Keratinocyte (primary cell): ENCODE data around the gene CLSTN2. TPM values are rescaled to one million over a fixed set of nuclear protein-coding genes. Genes with fewer than 3 reads are reported as not detected.

Source experiments
- DNase-seq: peaks from one replicate; pipeline ENCODE4 v3.0.0-alpha.2; 2011; ENCODE audit warnings: low read depth, missing footprints, low spot score
- FAIRE-seq: peaks from 2 replicates; lab custom pipeline; 2011; peaks lifted over from hg19 to GRCh38; lab: Jason Lieb, UNC
- H2AFZ ChIP-seq: 2 replicates; pipeline ENCODE4 v1.6.0; 2012; ENCODE audit warnings: low read length, control low read depth, inconsistent platforms; ENCODE audit not compliant: control insufficient read depth
- H3K27ac ChIP-seq: 2 replicates; pipeline ENCODE4 v1.5.1; 2011; ENCODE audit warnings: low read length; ENCODE audit not compliant: control insufficient read depth, insufficient read depth
- H3K27me3 ChIP-seq: 3 replicates; pipeline ENCODE4 v1.6.0; 2011; ENCODE audit warnings: low read length; ENCODE audit not compliant: control insufficient read depth, insufficient read depth; ENCODE audit errors: extremely low read depth
- H3K36me3 ChIP-seq, 2 experiments: 2 replicates in 1 of 2; 3 replicates in 1 of 2; pipeline ENCODE4 v1.5.1; 2011; ENCODE audit warnings: low read length in 2 of 2, mild to moderate bottlenecking in 1 of 2; ENCODE audit not compliant: control insufficient read depth in 2 of 2, insufficient read depth in 2 of 2; ENCODE audit errors: extremely low read depth in 1 of 2
- H3K4me1 ChIP-seq: 3 replicates; pipeline ENCODE4 v1.5.1; 2011; ENCODE audit warnings: low read length; ENCODE audit not compliant: control insufficient read depth, insufficient read depth; ENCODE audit errors: extremely low read depth
- H3K4me2 ChIP-seq: 3 replicates; pipeline ENCODE4 v1.6.0; 2011; ENCODE audit warnings: low read depth, low read length; ENCODE audit not compliant: control insufficient read depth, insufficient read depth; ENCODE audit errors: extremely low read depth
- H3K4me3 ChIP-seq, 3 experiments: fragments of 200-600 bp in 1 of 3; sonication (generic) in 1 of 3; 2 replicates in 2 of 3; 3 replicates in 1 of 3; pipeline ENCODE4 v1.5.1; 2011 to 2016; ENCODE audit warnings: low read length in 3 of 3, mild to moderate bottlenecking in 3 of 3, control low read depth in 2 of 3, inconsistent platforms in 1 of 3, low read depth in 1 of 3, mixed read lengths in 1 of 3, mixed run types in 1 of 3, moderate library complexity in 1 of 3; ENCODE audit not compliant: control insufficient read depth in 2 of 3, insufficient read depth in 2 of 3; ENCODE audit errors: extremely low read depth in 1 of 3
- H3K79me2 ChIP-seq: 2 replicates; pipeline ENCODE4 v1.6.0; 2012; ENCODE audit warnings: low read length; ENCODE audit not compliant: control insufficient read depth, insufficient read depth
- H3K9ac ChIP-seq: 3 replicates; pipeline ENCODE4 v1.6.0; 2011; ENCODE audit warnings: low read length; ENCODE audit not compliant: control insufficient read depth, insufficient read depth; ENCODE audit errors: extremely low read depth
- H3K9me1 ChIP-seq: 3 replicates; pipeline ENCODE4 v1.6.0; 2011; ENCODE audit warnings: low read length; ENCODE audit not compliant: control insufficient read depth, insufficient read depth; ENCODE audit errors: extremely low read depth
- H3K9me3 ChIP-seq: 2 replicates; pipeline ENCODE4 v1.5.1; 2012; ENCODE audit warnings: low read depth, low read length; ENCODE audit not compliant: control insufficient read depth
- H4K20me1 ChIP-seq: 3 replicates; pipeline ENCODE4 v1.6.0; 2011; ENCODE audit warnings: low read length; ENCODE audit not compliant: control insufficient read depth, insufficient read depth; ENCODE audit errors: extremely low read depth
- CTCF ChIP-seq, 3 experiments: IDR thresholded peaks in 1 of 3; conservative IDR thresholded peaks in 1 of 3; optimal IDR thresholded peaks in 1 of 3; 2 replicates in 2 of 3; 3 replicates in 1 of 3; pipeline versions ENCODE3 to v1.5.1; 2011; ENCODE audit warnings: low read length in 3 of 3, mild to moderate bottlenecking in 3 of 3, moderate library complexity in 2 of 3, control low read depth in 1 of 3, inconsistent platforms in 1 of 3; ENCODE audit not compliant: insufficient read depth in 2 of 3; ENCODE audit errors: extremely low read depth in 1 of 3
- EZH2 ChIP-seq: IDR thresholded peaks from one replicate; pipeline ENCODE4 v1.6.1; 2012; ENCODE audit warnings: inconsistent platforms, mild to moderate bottlenecking, low read length, moderate library complexity
- dilution Hi-C: fragments of 300-500 bp; cut with MboI; formaldehyde crosslinking; loops from one replicate; pipeline ENCODE4 v1.7.0; 2020; ENCODE audit warnings: low sequenced_read_pairs; ENCODE audit not compliant: extremely low pct_ligation_motif_present
- polyA plus RNA-seq, 5 experiments: library from polyadenylated mRNA; depleted of rRNA in 3 of 5; stranded (reverse) in 3 of 5; stranded (forward) in 1 of 5; unstranded in 1 of 5; fragments of >200 nt; gene quantifications; 1 replicate in 1 of 5; 2 replicates in 3 of 5; 3 replicates in 1 of 5; pipeline versions ENCODE4 v1.2.1 to v1.2.3, GENCODE V29; 2011 to 2012; ENCODE audit warnings: missing spikeins in 2 of 5, low read depth in 1 of 5, low replicate concordance in 1 of 5

Gene CLSTN2
- polyA plus RNA-seq, 1 donor (not counting 4 experiments of a cell fraction or from before 2014, with no cell fraction given) = 0.09 TPM

GRCh38 chr3:140284372-140284771 is 349.4 kb downstream of the CLSTN2 start:
- Histone ChIP-seq H3K36me3 (no peaks in the 10 kb centered on the region), H3K27me3 (peaks cover 5% of the 10 kb centered on the region), H3K9ac (no peak overlapping the region), H2AFZ (no peak overlapping the region), H3K4me1 (peaks cover 14% of the 10 kb centered on the region), H3K9me1 (no peaks in the 10 kb centered on the region), H3K4me3 (no peak overlapping the region), H3K27ac (no peak overlapping the region), H3K9me3 (no peaks in the 10 kb centered on the region), H3K79me2 (no peaks in the 10 kb centered on the region), H3K4me2 (no peak overlapping the region), H4K20me1 (no peaks in the 10 kb centered on the region)
- dilution Hi-C loops = no loop called here
- TF ChIP-seq CTCF (optimal IDR thresholded peaks at IDR 0.05 in 1 of 3, IDR thresholded peaks at IDR 0.05 in 1 of 3, conservative IDR thresholded peaks at IDR 0.05 in 1 of 3; ENCODE audit: extremely low read depth in 1 of 3, insufficient read depth in 2 of 3, low read length in 3 of 3) = no peak
- TF ChIP-seq EZH2 = no peak
- DNase-seq = no peak
- FAIRE-seq = no peak

- no peak overlapping the region for H3K4me3 ChIP-seq
- DNase-seq (no peak), FAIRE-seq (no peak)
- dilution Hi-C loops = no loop called here
- H3K27me3 ChIP-seq = peaks cover 5% of the 10 kb centered on the region
- no peak overlapping the region for H3K27ac ChIP-seq
- H2AFZ ChIP-seq = no peak overlapping the region
- H3K9me3 ChIP-seq = no peaks in the 10 kb centered on the region
- TF ChIP-seq CTCF (optimal IDR thresholded peaks at IDR 0.05 in 1 of 3, IDR thresholded peaks at IDR 0.05 in 1 of 3, conservative IDR thresholded peaks at IDR 0.05 in 1 of 3; ENCODE audit: extremely low read depth in 1 of 3, insufficient read depth in 2 of 3, low read length in 3 of 3) = no peak
- TF ChIP-seq EZH2 = no peak
- H3K9me1 ChIP-seq = no peaks in the 10 kb centered on the region
- H3K9ac ChIP-seq = no peak overlapping the region
- no peaks in the 10 kb centered on the region for H3K79me2 ChIP-seq
- H3K4me1 ChIP-seq = peaks cover 24% of the 10 kb centered on the region
- H3K4me2 ChIP-seq = no peak overlapping the region
- no peaks in the 10 kb centered on the region for H4K20me1 ChIP-seq
- no peaks in the 10 kb centered on the region for H3K36me3 ChIP-seq
These were observed 350.4 kb downstream of the CLSTN2 start for GRCh38 chr3:140285380-140285779.
